ENCODE measurements around the gene TMEM200A. TPM values are rescaled to one million over a fixed set of nuclear protein-coding genes. Genes with fewer than 3 reads are reported as not detected.

Gene TMEM200A
- total RNA-seq, 4 donors from 2014 or later: 0.16 to 0.29 TPM; not detected in 2

DNA sequence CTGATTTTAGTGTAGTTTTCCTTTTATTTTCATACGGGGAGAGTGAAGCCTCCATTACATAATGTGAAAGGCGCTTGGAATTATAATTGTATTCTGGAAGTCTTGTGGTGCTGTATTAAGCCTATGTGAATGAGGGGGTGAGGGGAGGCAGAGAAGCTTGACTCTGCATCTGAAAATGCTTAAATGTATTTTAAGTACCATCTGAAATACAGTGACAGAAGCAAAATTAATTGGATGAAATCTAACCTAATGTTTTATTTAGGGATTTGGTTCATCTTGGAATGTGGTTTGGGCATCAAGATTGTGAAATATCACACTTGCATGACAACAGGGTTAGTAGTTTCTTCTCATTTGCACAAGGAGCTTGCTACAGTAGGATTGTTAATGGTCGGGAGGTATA, 41.2 kb downstream of the TMEM200A start:
- Histone ChIP-seq H3K4me3 (no peak overlapping the region), H3K9me3 (no peaks in the 10 kb centered on the region), H3K4me1 (no peaks in the 10 kb centered on the region), H3K27ac (no peak overlapping the region), H3K36me3 (no peaks in the 10 kb centered on the region), H3K27me3 (no peaks in the 10 kb centered on the region)
- ATAC-seq (no peak), DNase-seq (no peak)
- in situ Hi-C loops (cut with MboI; ENCODE audit: low sequenced_read_pairs in 4 of 4) (no loop called here), intact Hi-C loops (cut with DNase I; ENCODE audit: low total_unique reads) (no loop called here)
- no peak for TF ChIP-seq POLR2A (IDR thresholded peaks at IDR 0.05)
- TF ChIP-seq CTCF (IDR thresholded peaks at IDR 0.05 in 4 of 5, conservative IDR thresholded peaks at IDR 0.05 in 1 of 5): no peak

GRCh38 chr6:130409418-130410100, 43.7 kb downstream of the TMEM200A start:
- H3K4me3 ChIP-seq: no peak overlapping the region
- in situ Hi-C loops (cut with MboI; ENCODE audit: low sequenced_read_pairs in 4 of 4) (no loop called here), intact Hi-C loops (cut with DNase I; ENCODE audit: low total_unique reads) (no loop called here)
- H3K36me3 ChIP-seq: no peaks in the 10 kb centered on the region
- DNase-seq (no peak), ATAC-seq (no peak)
- H3K4me1 ChIP-seq: no peaks in the 10 kb centered on the region
- TF ChIP-seq CTCF (IDR thresholded peaks at IDR 0.05 in 4 of 5, conservative IDR thresholded peaks at IDR 0.05 in 1 of 5) (no peak), POLR2A (IDR thresholded peaks at IDR 0.05) (no peak)
- no peaks in the 10 kb centered on the region for H3K27me3 ChIP-seq
- H3K9me3 ChIP-seq: no peaks in the 10 kb centered on the region
- no peak overlapping the region for H3K27ac ChIP-seq

GRCh38 chr6:130411481-130411880, 45.7 kb downstream of the TMEM200A start:
- intact Hi-C loops (cut with DNase I; ENCODE audit: low total_unique reads): no loop called here
- ATAC-seq: no peak
- H3K27me3 ChIP-seq: no peaks in the 10 kb centered on the region

GRCh38 chr6:130412556-130413290, 46.9 kb downstream of the TMEM200A start:
- H3K36me3 ChIP-seq: no peaks in the 10 kb centered on the region
- H3K9me3 ChIP-seq: no peaks in the 10 kb centered on the region
- ATAC-seq (no peak), DNase-seq (no peak)
- in situ Hi-C loops (cut with MboI; ENCODE audit: low sequenced_read_pairs in 4 of 4): no loop called here
- intact Hi-C loops (cut with DNase I; ENCODE audit: low total_unique reads): no loop called here
- TF ChIP-seq POLR2A (IDR thresholded peaks at IDR 0.05) (no peak), CTCF (IDR thresholded peaks at IDR 0.05 in 4 of 5, conservative IDR thresholded peaks at IDR 0.05 in 1 of 5) (no peak)
- H3K4me1 ChIP-seq: no peaks in the 10 kb centered on the region
- H3K27me3 ChIP-seq: no peaks in the 10 kb centered on the region
- H3K4me3 ChIP-seq: no peak overlapping the region
- H3K27ac ChIP-seq: no peak overlapping the region

More at GRCh38 chr6:130411481-130411880, 45.7 kb downstream of the TMEM200A start:
- Histone ChIP-seq H3K4me3 (no peak overlapping the region), H3K36me3 (no peaks in the 10 kb centered on the region), H3K27ac (no peak overlapping the region), H3K9me3 (no peaks in the 10 kb centered on the region), H3K4me1 (no peaks in the 10 kb centered on the region)
- no peak for DNase-seq
- in situ Hi-C loops (cut with MboI; ENCODE audit: low sequenced_read_pairs in 4 of 4): no loop called here
- no peak for TF ChIP-seq CTCF (IDR thresholded peaks at IDR 0.05 in 4 of 5, conservative IDR thresholded peaks at IDR 0.05 in 1 of 5)
